Dermis blood vessel endothelial cell (primary cell): ENCODE measurements around the gene PTPRK. TPM values are rescaled to one million over a fixed set of nuclear protein-coding genes. Genes with fewer than 3 reads are reported as not detected.
A peak's percentile ranks its signal among the peaks of the same experiment; 100 is the strongest.

Experiments used
- DNase-seq: peaks from one replicate; pipeline ENCODE4 v3.0.0; 2010
- total RNA-seq: library from RNA; depleted of rRNA; stranded (reverse); fragments of >200 nt; gene quantifications from 2 replicates; pipeline ENCODE4 v1.2.3, GENCODE V29; 2014

The PTPRK gene
- total RNA-seq, 1 donor from 2014 or later: 104 TPM

- no peak for DNase-seq
Observed at GRCh38 chr6:128280066-128280465, 240.3 kb downstream of the PTPRK start.

GRCh38 chr6:128278836-128279235 is 241.6 kb downstream of the PTPRK start:
- no peak for DNase-seq

GRCh38 chr6:128277379-128277778 is 243.0 kb downstream of the PTPRK start:
- no peak for DNase-seq

- no peak for DNase-seq
Observed at GRCh38 chr6:128276311-128276710, 244.1 kb downstream of the PTPRK start.

- no peak for DNase-seq
Observed at GRCh38 chr6:128275681-128276080, 244.7 kb downstream of the PTPRK start.

- peak; percentile 58 for DNase-seq
Observed at GRCh38 chr6:128275030-128275429, 245.4 kb downstream of the PTPRK start.

GRCh38 chr6:128271527-128271926 is 248.9 kb downstream of the PTPRK start:
- DNase-seq: no peak

GRCh38 chr6:128271011-128271410 is 249.4 kb downstream of the PTPRK start:
- no peak for DNase-seq

GRCh38 chr6:128266946-128267345 is 253.5 kb downstream of the PTPRK start:
- DNase-seq: no peak

GRCh38 chr6:128265706-128266105 is 254.7 kb downstream of the PTPRK start:
- DNase-seq: no peak

GRCh38 chr6:128259730-128260685 is 260.4 kb downstream of the PTPRK start:
- no peak for DNase-seq

GRCh38 chr6:128259029-128259724 is 261.2 kb downstream of the PTPRK start:
- no peak for DNase-seq

GRCh38 chr6:128256095-128256494 is 264.3 kb downstream of the PTPRK start:
- DNase-seq: no peak

GRCh38 chr6:128252341-128253176 is 267.8 kb downstream of the PTPRK start:
- no peak for DNase-seq

GRCh38 chr6:128251445-128252340 is 268.7 kb downstream of the PTPRK start:
- DNase-seq: no peak

- no peak for DNase-seq
Observed at GRCh38 chr6:128250370-128251070, 269.9 kb downstream of the PTPRK start.

GRCh38 chr6:128249429-128249828 is 271.0 kb downstream of the PTPRK start:
- DNase-seq: no peak

GRCh38 chr6:128246472-128247260 is 273.7 kb downstream of the PTPRK start:
- no peak for DNase-seq

GRCh38 chr6:128244751-128245405 is 275.5 kb downstream of the PTPRK start:
- no peak for DNase-seq
